Endodermal cell (in vitro differentiated cells): ENCODE results near the gene UPF3A. TPM values are rescaled to one million over a fixed set of nuclear protein-coding genes. Genes with fewer than 3 reads are reported as not detected.
"Not testable (repeated sequence)": the region's sequence is repeated elsewhere in the genome, so short reads cannot be mapped to it uniquely, and the experiment has no call there.

ENCODE experiments used
- DNase-seq: peaks from one replicate; pipeline ENCODE4 v3.0.0-alpha.2; 2017
- H3K27ac ChIP-seq: 2 replicates; pipeline ENCODE4 v1.5.1; 2013; ENCODE audit warnings: mild to moderate bottlenecking, low read depth, low read length, moderate library complexity
- H3K27me3 ChIP-seq: 2 replicates; pipeline ENCODE4 v1.6.1; 2013; ENCODE audit warnings: mild to moderate bottlenecking, low read length, moderate library complexity; ENCODE audit not compliant: insufficient read depth, control insufficient read depth, poor library complexity, severe bottlenecking
- H3K36me3 ChIP-seq: 2 replicates; pipeline ENCODE4 v1.7.0; 2013; ENCODE audit warnings: mild to moderate bottlenecking, low read length, moderate library complexity; ENCODE audit not compliant: control insufficient read depth, insufficient read depth
- H3K4me1 ChIP-seq: one replicate; pipeline ENCODE4 v1.7.0; 2013; ENCODE audit warnings: low read length; ENCODE audit not compliant: control insufficient read depth, insufficient read depth
- H3K4me3 ChIP-seq: 2 replicates; pipeline ENCODE4 v1.5.1; 2013; ENCODE audit warnings: mild to moderate bottlenecking, low read length, moderate library complexity
- H3K9ac ChIP-seq: 2 replicates; pipeline ENCODE4 v1.6.1; 2013; ENCODE audit warnings: mild to moderate bottlenecking, low read length, moderate library complexity; ENCODE audit not compliant: poor library complexity, severe bottlenecking; ENCODE audit errors: extremely low read depth
- H3K9me3 ChIP-seq: 2 replicates; pipeline ENCODE4 v1.6.1; 2013; ENCODE audit warnings: mild to moderate bottlenecking, low read length, moderate library complexity; ENCODE audit not compliant: control insufficient read depth
- H3K27ac Mint-ChIP-seq: 2 replicates; pipeline ENCODE4 v1.8.0; 2020; ENCODE audit warnings: mixed read lengths
- H3K27me3 Mint-ChIP-seq: 2 replicates; pipeline ENCODE4 v1.8.0; 2021; ENCODE audit warnings: mild to moderate bottlenecking, mixed read lengths; ENCODE audit not compliant: insufficient read depth
- H3K36me3 Mint-ChIP-seq: 2 replicates; pipeline ENCODE4 v1.8.0; 2020; ENCODE audit warnings: low read depth, mixed read lengths
- H3K4me1 Mint-ChIP-seq: 2 replicates; pipeline ENCODE4 v1.8.0; 2020; ENCODE audit warnings: mixed read lengths
- H3K4me3 Mint-ChIP-seq: 2 replicates; pipeline ENCODE4 v1.8.0; 2020; ENCODE audit warnings: mild to moderate bottlenecking, moderate library complexity, mixed read lengths
- H3K9me3 Mint-ChIP-seq: 2 replicates; pipeline ENCODE4 v1.8.0; 2020; ENCODE audit warnings: mild to moderate bottlenecking, mixed read lengths
- WGBS, 2 experiments: methylation state at CpG; one replicate each; pipeline versions ENCODE4 v1.1.5 to v1.1.7; 2013; ENCODE audit warnings: missing lambda C conversion rate in 2 of 2, mixed read lengths in 1 of 2; ENCODE audit not compliant: insufficient coverage in 1 of 2, insufficient read length in 1 of 2; 5-methylcytosine and 5-hydroxymethylcytosine counted together
- total RNA-seq, 2 donors: library from RNA; stranded (reverse); fragmentation: NEBNext Ultra II Directional in 1 of 2; extraction: Animal tissue kit (Norgen Biotek cat#: 25700) in 1 of 2; gene quantifications; 2 replicates in 1 of 2; 3 replicates in 1 of 2; pipeline ENCODE4 v1.2.1, GENCODE V29; 2021
- TF ChIP-seq, protein P1 (sequence below): fragments of 200-600 bp; sonication (generic); conservative IDR thresholded peaks from 2 replicates; pipeline ENCODE4 v1.5.0; 2021; ENCODE audit warnings: antibody characterized with exemption, mild to moderate bottlenecking

The UPF3A gene
- total RNA-seq, 2 donors from 2014 or later, result 56.5 to 81.2 TPM

DNA sequence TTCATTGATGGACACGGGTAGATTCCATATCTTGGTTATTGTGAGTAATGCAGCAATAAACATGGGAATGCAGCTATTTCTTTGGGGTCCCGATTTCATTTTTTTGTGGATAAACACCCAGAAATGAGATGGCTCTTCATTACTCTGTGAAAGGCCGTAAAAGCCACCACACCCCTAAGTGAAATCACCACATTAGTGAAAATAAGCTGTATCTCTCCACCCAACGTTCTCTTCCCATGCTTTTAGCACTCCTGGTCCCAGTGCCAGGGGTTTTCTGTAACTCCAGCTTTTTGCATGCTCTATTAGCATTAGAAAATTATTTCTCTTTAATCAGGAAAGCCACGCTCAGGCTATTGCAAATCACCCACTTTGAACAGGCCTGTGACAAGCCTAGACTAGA, 48.7 kb downstream of the UPF3A start:
- Histone ChIP-seq H3K4me3 (no peak overlapping the region), H3K27ac (no peak overlapping the region), H3K9me3 (no peaks in the 10 kb centered on the region), H3K36me3 (peaks cover 33% of the 10 kb centered on the region), H3K27me3 (no peaks in the 10 kb centered on the region), H3K9ac (no peak overlapping the region), H3K4me1 (peaks cover 9% of the 10 kb centered on the region)
- H3K27me3 Mint-ChIP-seq, result no peaks in the 10 kb centered on the region
- TF ChIP-seq, protein P1, sequence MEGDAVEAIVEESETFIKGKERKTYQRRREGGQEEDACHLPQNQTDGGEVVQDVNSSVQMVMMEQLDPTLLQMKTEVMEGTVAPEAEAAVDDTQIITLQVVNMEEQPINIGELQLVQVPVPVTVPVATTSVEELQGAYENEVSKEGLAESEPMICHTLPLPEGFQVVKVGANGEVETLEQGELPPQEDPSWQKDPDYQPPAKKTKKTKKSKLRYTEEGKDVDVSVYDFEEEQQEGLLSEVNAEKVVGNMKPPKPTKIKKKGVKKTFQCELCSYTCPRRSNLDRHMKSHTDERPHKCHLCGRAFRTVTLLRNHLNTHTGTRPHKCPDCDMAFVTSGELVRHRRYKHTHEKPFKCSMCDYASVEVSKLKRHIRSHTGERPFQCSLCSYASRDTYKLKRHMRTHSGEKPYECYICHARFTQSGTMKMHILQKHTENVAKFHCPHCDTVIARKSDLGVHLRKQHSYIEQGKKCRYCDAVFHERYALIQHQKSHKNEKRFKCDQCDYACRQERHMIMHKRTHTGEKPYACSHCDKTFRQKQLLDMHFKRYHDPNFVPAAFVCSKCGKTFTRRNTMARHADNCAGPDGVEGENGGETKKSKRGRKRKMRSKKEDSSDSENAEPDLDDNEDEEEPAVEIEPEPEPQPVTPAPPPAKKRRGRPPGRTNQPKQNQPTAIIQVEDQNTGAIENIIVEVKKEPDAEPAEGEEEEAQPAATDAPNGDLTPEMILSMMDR, result no peak
- no peaks in the 10 kb centered on the region for H3K9me3 Mint-ChIP-seq
- peaks cover 31% of the 10 kb centered on the region for H3K4me1 Mint-ChIP-seq
- 89 to 93% methylated on average over 3 to 5 of the region's 5 CpGs for WGBS, 2 experiments
- no peak overlapping the region for H3K27ac Mint-ChIP-seq
- no peak for DNase-seq
- H3K36me3 Mint-ChIP-seq, result peaks cover 21% of the 10 kb centered on the region
- H3K4me3 Mint-ChIP-seq, result no peak overlapping the region

DNA sequence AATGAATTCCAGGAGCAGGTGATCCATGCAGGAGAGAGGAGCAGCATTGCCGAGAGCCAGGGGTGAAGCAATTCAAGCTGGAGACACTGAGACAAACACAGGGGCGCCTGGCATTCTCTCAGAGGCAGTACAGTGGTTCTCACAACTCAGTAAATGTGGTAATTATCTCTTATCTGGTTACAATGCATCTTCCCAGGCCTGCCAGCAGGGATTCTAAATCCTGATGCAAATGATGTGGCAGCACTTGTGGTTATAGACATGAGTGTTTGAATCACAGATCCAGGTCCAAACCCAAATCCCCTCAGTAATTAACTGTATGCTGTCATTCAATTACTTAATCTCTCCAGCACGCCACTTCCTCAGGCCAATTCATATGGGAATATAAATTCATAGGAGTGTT, 52.5 kb downstream of the UPF3A start:
- H3K4me3 ChIP-seq, H3K27me3 ChIP-seq, H3K36me3 Mint-ChIP-seq, H3K27me3 Mint-ChIP-seq, H3K4me1 ChIP-seq, H3K9ac ChIP-seq, H3K36me3 ChIP-seq, H3K27ac ChIP-seq, H3K9me3 Mint-ChIP-seq, H3K9me3 ChIP-seq: not testable (repeated sequence)
- peaks cover 22% of the 10 kb centered on the region for H3K4me1 Mint-ChIP-seq
- H3K4me3 Mint-ChIP-seq, result peak overlapping the region; percentile 24
- H3K27ac Mint-ChIP-seq, result peak overlapping the region; percentile 74
- DNase-seq, result peak; percentile 82
- TF ChIP-seq, protein P1, result peak; percentile 13
- WGBS, 2 experiments, result 52 to 74% methylated on average over 2 to 3 of the region's 3 CpGs

DNA sequence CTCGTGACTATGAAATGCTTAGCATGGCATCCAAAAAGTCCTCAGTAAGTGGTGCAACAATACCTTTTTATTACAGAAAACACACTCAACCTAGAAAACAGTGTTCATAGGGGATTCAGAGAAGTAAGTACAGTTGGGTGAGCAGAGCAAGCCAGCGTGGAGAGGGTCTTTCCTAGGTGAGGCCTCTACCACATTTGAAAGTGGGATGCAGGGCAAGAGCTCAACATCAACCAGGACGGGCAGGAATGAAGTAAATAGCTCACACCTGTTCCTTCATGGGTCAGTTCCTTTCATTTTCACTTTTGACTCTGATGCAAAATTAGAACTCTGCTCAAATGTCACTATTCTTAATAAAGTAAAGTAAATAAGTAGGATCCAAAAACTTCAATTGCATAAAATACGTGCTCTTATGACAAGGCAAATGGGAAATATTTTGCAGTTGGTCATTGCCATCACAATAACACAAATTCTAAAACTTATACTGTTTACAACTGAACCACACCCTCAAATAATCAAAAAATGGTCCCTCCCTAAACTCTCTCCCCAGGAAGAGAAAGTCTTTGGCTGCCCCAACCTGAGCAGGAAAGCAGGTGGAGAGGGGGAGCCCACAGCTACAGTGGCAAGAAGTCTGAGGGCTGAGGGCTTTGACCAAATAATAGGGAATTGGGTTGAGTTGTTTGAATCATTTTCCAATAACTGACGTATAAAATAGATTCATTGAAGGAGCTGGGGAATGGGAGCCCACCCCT, 53.1 kb downstream of the UPF3A start:
- no peaks in the 10 kb centered on the region for H3K27me3 ChIP-seq
- peak overlapping the region; percentile 9 for H3K27ac Mint-ChIP-seq
- H3K36me3 Mint-ChIP-seq, result no peaks in the 10 kb centered on the region
- WGBS, 2 experiments, result 87 to 96% methylated on average over 3 to 5 of the region's 5 CpGs
- peaks cover 25% of the 10 kb centered on the region for H3K4me1 Mint-ChIP-seq
- H3K9me3 ChIP-seq, result no peaks in the 10 kb centered on the region
- H3K27me3 Mint-ChIP-seq, result no peaks in the 10 kb centered on the region
- H3K9ac ChIP-seq, result no peak overlapping the region
- no peak for DNase-seq
- H3K36me3 ChIP-seq, result no peaks in the 10 kb centered on the region
- no peak overlapping the region for H3K27ac ChIP-seq
- H3K9me3 Mint-ChIP-seq, result no peaks in the 10 kb centered on the region
- peaks cover 7% of the 10 kb centered on the region for H3K4me1 ChIP-seq
- no peak overlapping the region for H3K4me3 Mint-ChIP-seq
- no peak overlapping the region for H3K4me3 ChIP-seq
- TF ChIP-seq, protein P1, result no peak

DNA sequence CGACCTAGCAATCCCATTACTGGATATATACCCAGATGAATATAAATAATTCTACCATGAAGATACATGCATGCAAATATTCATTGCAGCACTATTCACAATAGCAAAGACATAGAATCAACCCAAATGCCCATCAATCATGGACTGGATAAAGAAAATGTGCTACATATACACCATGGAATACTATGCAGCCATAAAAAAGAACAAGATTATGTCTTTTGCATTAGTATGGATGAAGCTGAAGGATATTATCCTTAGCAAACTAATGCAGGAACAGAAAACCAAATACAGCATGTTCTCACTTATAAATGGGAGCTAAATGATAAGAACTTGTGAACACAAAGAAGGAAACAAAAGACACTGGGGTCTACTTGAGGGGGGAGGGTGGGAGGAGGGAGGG, 55.1 kb downstream of the UPF3A start:
- 83 to 88% methylated on average over 1 of the region's 1 CpG for WGBS, 2 experiments
- H3K27me3 Mint-ChIP-seq, H3K9ac ChIP-seq, H3K27ac Mint-ChIP-seq, DNase-seq, H3K36me3 Mint-ChIP-seq, H3K27ac ChIP-seq, H3K36me3 ChIP-seq, H3K9me3 Mint-ChIP-seq, H3K27me3 ChIP-seq, H3K4me3 Mint-ChIP-seq, H3K4me1 ChIP-seq, H3K4me3 ChIP-seq, H3K9me3 ChIP-seq: not testable (repeated sequence)
- peaks cover 33% of the 10 kb centered on the region for H3K4me1 Mint-ChIP-seq
